K562 (cell line): ENCODE measurements around the gene OSGIN1. TPM values are rescaled to one million over a fixed set of nuclear protein-coding genes. Genes with fewer than 3 reads are reported as not detected.

Source experiments
- AFF4 ChIP-seq: sonication (generic); formaldehyde crosslinking; IDR thresholded peaks from 2 replicates; pipeline ENCODE4 v1.8.0; 2023; ENCODE audit warnings: mild to moderate bottlenecking, missing genetic modification reagents
- BHLHE40 ChIP-seq: IDR thresholded peaks from 2 replicates; pipeline ENCODE4 v1.6.1; 2011; ENCODE audit warnings: low read length, improper control_type of control experiment
- BMI1 ChIP-seq: fragments of 150-350 bp; IDR thresholded peaks from 2 replicates; pipeline ENCODE4 v1.6.1; 2014; ENCODE audit warnings: low read length
- CREB1 ChIP-seq, 2 experiments: sonication (generic) in 1 of 2; formaldehyde crosslinking in 1 of 2; IDR thresholded peaks; 2 replicates each; pipeline versions ENCODE4 v1.6.1 to v1.8.0; 2012 to 2022; ENCODE audit warnings: inconsistent platforms in 1 of 2, mild to moderate bottlenecking in 1 of 2, missing genetic modification reagents in 1 of 2, moderate library complexity in 1 of 2
- ETV6 ChIP-seq, 3 experiments: fragments of 150-350 bp in 1 of 3; sonication (generic) in 1 of 3; formaldehyde crosslinking in 1 of 3; IDR thresholded peaks; 2 replicates each; pipeline versions ENCODE4 v1.6.1 to v1.8.0; 2014 to 2022; ENCODE audit warnings: borderline replicate concordance in 2 of 3, low read depth in 2 of 3, antibody characterized with exemption in 1 of 3, low read length in 1 of 3, mild to moderate bottlenecking in 1 of 3, missing genetic modification reagents in 1 of 3
- HMG20A ChIP-seq: fragments of 450-650 bp; formaldehyde crosslinking; conservative IDR thresholded peaks from 2 replicates; pipeline ENCODE4 v1.4.0; 2020; ENCODE audit warnings: mild to moderate bottlenecking, mixed read lengths
- KLF16 ChIP-seq: IDR thresholded peaks from 2 replicates; pipeline ENCODE4 v1.6.1; 2016; ENCODE audit warnings: antibody characterized with exemption
- MAFF ChIP-seq: IDR thresholded peaks from 2 replicates; pipeline ENCODE4 v1.6.1; 2012; ENCODE audit warnings: low read length, improper control_type of control experiment
- NCOA1 ChIP-seq: fragments of 450-650 bp; IDR thresholded peaks from 2 replicates; pipeline ENCODE4 v1.6.1; 2016; ENCODE audit warnings: low read depth
- NR3C1 ChIP-seq: sonication (generic); formaldehyde crosslinking; IDR thresholded peaks from 2 replicates; pipeline ENCODE4 v1.8.1; 2022; ENCODE audit warnings: missing genetic modification reagents
- THRB ChIP-seq: fragments of 450-650 bp; formaldehyde crosslinking; conservative IDR thresholded peaks from 2 replicates; pipeline ENCODE4 v1.4.0; 2022; ENCODE audit warnings: mild to moderate bottlenecking, missing genetic modification characterization
- TRIM24 ChIP-seq, 2 experiments: fragments of 450-650 bp; IDR thresholded peaks; 2 replicates each; pipeline ENCODE4 v1.6.1; 2016
- XRCC4 ChIP-seq: IDR thresholded peaks from one replicate; pipeline ENCODE4 v1.6.1; 2011; ENCODE audit not compliant: insufficient read depth, insufficient read length; ENCODE audit errors: extremely low read depth
- XRCC5 ChIP-seq: fragments of 200-400 bp; formaldehyde crosslinking; IDR thresholded peaks from 2 replicates; pipeline ENCODE4 v1.6.1; 2017; ENCODE audit warnings: low read depth, mild to moderate bottlenecking, low read length
- ZFP36 ChIP-seq: fragments of 150-350 bp; IDR thresholded peaks from 2 replicates; pipeline ENCODE4 v1.6.1; 2018; ENCODE audit warnings: low read length, low read depth; ENCODE audit not compliant: partially characterized antibody
- ZNF224 ChIP-seq: sonication (generic); formaldehyde crosslinking; IDR thresholded peaks from 2 replicates; pipeline ENCODE4 v1.8.0; 2022; ENCODE audit warnings: mild to moderate bottlenecking, missing genetic modification reagents
- ZNF384 ChIP-seq: IDR thresholded peaks from 2 replicates; pipeline ENCODE4 v1.6.1; 2012; ENCODE audit warnings: low read depth, low read length, improper control_type of control experiment
- polyA plus RNA-seq, 8 experiments: library from polyadenylated mRNA; depleted of rRNA in 4 of 8; stranded (reverse) in 5 of 8; unstranded in 3 of 8; fragments of >200 nt; fragmentation: Nextera tagmentation in 2 of 8; fragmentation: Illumina TruSeq in 1 of 8; extraction: Ambion mirVana in 2 of 8; extraction: Trizol in 1 of 8; gene quantifications; 2 replicates each; pipeline versions ENCODE4 v1.2.1 to v1.2.3, GENCODE V29; 2011 to 2014; ENCODE audit warnings: inconsistent platforms in 1 of 8, missing spikeins in 1 of 8
- total RNA-seq, 7 experiments: library from RNA; depleted of rRNA in 6 of 7; stranded (reverse); fragments of >200 nt in 6 of 7; fragmentation: Illumina TruSeq in 2 of 7; extraction: Trizol in 2 of 7; gene quantifications; 2 replicates each; pipeline versions ENCODE4 v1.2.1 to v1.2.3, GENCODE V29; 2011 to 2021; ENCODE audit warnings: low replicate concordance in 1 of 7
- TF ChIP-seq, protein P1 (sequence below): fragments of 450-650 bp; formaldehyde crosslinking; IDR thresholded peaks from 2 replicates; pipeline ENCODE4 v1.4.0; 2022; ENCODE audit warnings: mild to moderate bottlenecking, moderate library complexity
- TF ChIP-seq, protein P2 (sequence below): fragments of 450-650 bp; IDR thresholded peaks from 2 replicates; pipeline ENCODE4 v1.6.1; 2017; ENCODE audit warnings: antibody characterized with exemption

OSGIN1 gene
- total and polyA plus RNA-seq, 9 of the 15 experiments (the other 6 are each of a cell fraction or from before 2014, with no cell fraction given) = 0.03 to 3.6 (median 1.6) TPM

GRCh38 chr16:83926726-83927397 lies 26.2 kb upstream of the OSGIN1 start (continued):
- TF ChIP-seq, protein P1, sequence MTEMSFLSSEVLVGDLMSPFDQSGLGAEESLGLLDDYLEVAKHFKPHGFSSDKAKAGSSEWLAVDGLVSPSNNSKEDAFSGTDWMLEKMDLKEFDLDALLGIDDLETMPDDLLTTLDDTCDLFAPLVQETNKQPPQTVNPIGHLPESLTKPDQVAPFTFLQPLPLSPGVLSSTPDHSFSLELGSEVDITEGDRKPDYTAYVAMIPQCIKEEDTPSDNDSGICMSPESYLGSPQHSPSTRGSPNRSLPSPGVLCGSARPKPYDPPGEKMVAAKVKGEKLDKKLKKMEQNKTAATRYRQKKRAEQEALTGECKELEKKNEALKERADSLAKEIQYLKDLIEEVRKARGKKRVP (CRISPR knock-in tag) = no peak
- no peak for TF ChIP-seq NR3C1 (CRISPR knock-in tag)
- TF ChIP-seq XRCC4 = no peak
- TF ChIP-seq ETV6 (IDR thresholded peaks at IDR 0.05; ENCODE audit: borderline replicate concordance in 1 of 2, low read depth in 2 of 2, low read length in 1 of 2) = no peak
- no peak for TF ChIP-seq ETV6 (CRISPR knock-in tag; IDR thresholded peaks at IDR 0.05; ENCODE audit: borderline replicate concordance)
- TF ChIP-seq ZNF384 = no peak
- 0 out of 2 replicates have a peak, but pooled peaks have one; percentile 17 for TF ChIP-seq KLF16
- 0 out of 4 replicates have a peak, but pooled peaks of 1 of the 2 experiments have one; percentile 10 for TF ChIP-seq TRIM24 (IDR thresholded peaks at IDR 0.05)
- no peak for TF ChIP-seq MAFF
- no peak for TF ChIP-seq CREB1 (IDR thresholded peaks at IDR 0.05)
- TF ChIP-seq CREB1 (CRISPR knock-in tag; IDR thresholded peaks at IDR 0.05) = 0 out of 2 replicates have a peak, but pooled peaks have one; percentile 23
- TF ChIP-seq ZFP36 = no peak
- TF ChIP-seq XRCC5 = peak; percentile 89
- TF ChIP-seq, protein P2, sequence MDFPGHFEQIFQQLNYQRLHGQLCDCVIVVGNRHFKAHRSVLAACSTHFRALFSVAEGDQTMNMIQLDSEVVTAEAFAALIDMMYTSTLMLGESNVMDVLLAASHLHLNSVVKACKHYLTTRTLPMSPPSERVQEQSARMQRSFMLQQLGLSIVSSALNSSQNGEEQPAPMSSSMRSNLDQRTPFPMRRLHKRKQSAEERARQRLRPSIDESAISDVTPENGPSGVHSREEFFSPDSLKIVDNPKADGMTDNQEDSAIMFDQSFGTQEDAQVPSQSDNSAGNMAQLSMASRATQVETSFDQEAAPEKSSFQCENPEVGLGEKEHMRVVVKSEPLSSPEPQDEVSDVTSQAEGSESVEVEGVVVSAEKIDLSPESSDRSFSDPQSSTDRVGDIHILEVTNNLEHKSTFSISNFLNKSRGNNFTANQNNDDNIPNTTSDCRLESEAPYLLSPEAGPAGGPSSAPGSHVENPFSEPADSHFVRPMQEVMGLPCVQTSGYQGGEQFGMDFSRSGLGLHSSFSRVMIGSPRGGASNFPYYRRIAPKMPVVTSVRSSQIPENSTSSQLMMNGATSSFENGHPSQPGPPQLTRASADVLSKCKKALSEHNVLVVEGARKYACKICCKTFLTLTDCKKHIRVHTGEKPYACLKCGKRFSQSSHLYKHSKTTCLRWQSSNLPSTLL = no peak
- no peak for TF ChIP-seq AFF4 (CRISPR knock-in tag)
- no peak for TF ChIP-seq BMI1
- TF ChIP-seq THRB = no peak
- no peak for TF ChIP-seq NCOA1
- TF ChIP-seq ZNF224 (CRISPR knock-in tag) = no peak
- TF ChIP-seq HMG20A (CRISPR knock-in tag) = no peak
- 0 out of 2 replicates have a peak, but pooled peaks have one; percentile 39 for TF ChIP-seq BHLHE40
